GM06990 (cell line): ENCODE data around the gene TMEM184C.
A peak's percentile ranks its signal among the peaks of the same experiment; 100 is the strongest.

ENCODE experiments used
- DNase-seq: peaks from one replicate; pipeline ENCODE4 v3.0.0-alpha.2; 2011; ENCODE audit not compliant: insufficient read length; ENCODE audit errors: extremely low read depth
- H3K27me3 ChIP-seq: replicated peaks from 2 replicates; pipeline ENCODE4 v1.6.0; 2011; ENCODE audit warnings: low read length; ENCODE audit not compliant: control insufficient read depth, insufficient read depth
- H3K36me3 ChIP-seq: 2 replicates; pipeline ENCODE4 v1.5.1; 2011; ENCODE audit warnings: low read length; ENCODE audit not compliant: control insufficient read depth, insufficient read depth
- H3K4me3 ChIP-seq: replicated peaks from 2 replicates; pipeline ENCODE4 v1.5.1; 2011; ENCODE audit warnings: low read depth, mild to moderate bottlenecking, control low read depth, low read length
- CTCF ChIP-seq: IDR thresholded peaks from 2 replicates; pipeline ENCODE4 v1.5.1; 2011; ENCODE audit warnings: low read length, control low read depth, mild to moderate bottlenecking, inconsistent platforms; ENCODE audit not compliant: insufficient read depth, poor library complexity, severe bottlenecking

Gene TMEM184C

GRCh38 chr4:147599769-147600168 is 17.4 kb upstream of the TMEM184C start:
- Histone ChIP-seq H3K36me3 (no peaks in the 10 kb centered on the region), H3K4me3 (no peak overlapping the region), H3K27me3 (no peaks in the 10 kb centered on the region)
- DNase-seq: no peak
- TF ChIP-seq CTCF: no peak

- H3K36me3 ChIP-seq: no peaks in the 10 kb centered on the region
- no peak for TF ChIP-seq CTCF
- H3K4me3 ChIP-seq: no peak overlapping the region
- no peak for DNase-seq
- no peaks in the 10 kb centered on the region for H3K27me3 ChIP-seq
These were observed 11.7 kb upstream of the TMEM184C start for GRCh38 chr4:147605499-147605898.

GRCh38 chr4:147607471-147607870 is 9.7 kb upstream of the TMEM184C start:
- Histone ChIP-seq H3K4me3 (no peak overlapping the region), H3K36me3 (no peaks in the 10 kb centered on the region), H3K27me3 (no peaks in the 10 kb centered on the region)
- DNase-seq: no peak
- no peak for TF ChIP-seq CTCF

GRCh38 chr4:147610686-147611085 is 6.5 kb upstream of the TMEM184C start:
- Histone ChIP-seq H3K36me3 (no peaks in the 10 kb centered on the region), H3K4me3 (no peak overlapping the region), H3K27me3 (no peaks in the 10 kb centered on the region)
- no peak for DNase-seq
- no peak for TF ChIP-seq CTCF

GRCh38 chr4:147616849-147617172 is 386 bp upstream of the TMEM184C start:
- H3K27me3 ChIP-seq: no peaks in the 10 kb centered on the region
- H3K36me3 ChIP-seq: no peaks in the 10 kb centered on the region
- no peak for DNase-seq
- peak overlapping the region; percentile 98 for H3K4me3 ChIP-seq
- no peak for TF ChIP-seq CTCF
